IPS DF 4.7 (cell line): ENCODE measurements around the gene COL15A1.

ENCODE experiments used
- DNase-seq: peaks from one replicate; pipeline ENCODE4 v3.0.0-alpha.2; 2013; ENCODE audit warnings: low spot score; ENCODE audit errors: extremely low read depth

The COL15A1 gene

DNA sequence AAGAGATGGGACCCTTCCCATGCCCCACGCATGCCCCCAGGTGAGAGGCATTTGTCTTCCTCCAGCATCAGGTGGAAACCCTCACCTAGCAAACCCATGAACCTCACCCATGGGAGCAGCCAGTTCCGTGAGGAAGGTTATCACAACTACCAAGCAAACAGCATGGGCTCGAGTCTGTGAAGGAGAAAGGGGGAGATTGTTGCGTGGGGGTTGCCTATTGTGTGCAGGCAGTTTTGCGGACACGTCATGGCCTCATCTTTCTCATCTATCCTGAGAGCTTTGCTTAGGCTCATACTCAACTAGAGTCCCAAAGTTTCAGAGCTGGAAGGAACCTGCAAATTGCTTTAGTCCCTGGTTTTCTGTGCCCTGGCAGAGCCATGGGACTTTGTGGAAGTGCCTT lies 87.6 kb downstream of the COL15A1 start:
- no peak for DNase-seq

DNA sequence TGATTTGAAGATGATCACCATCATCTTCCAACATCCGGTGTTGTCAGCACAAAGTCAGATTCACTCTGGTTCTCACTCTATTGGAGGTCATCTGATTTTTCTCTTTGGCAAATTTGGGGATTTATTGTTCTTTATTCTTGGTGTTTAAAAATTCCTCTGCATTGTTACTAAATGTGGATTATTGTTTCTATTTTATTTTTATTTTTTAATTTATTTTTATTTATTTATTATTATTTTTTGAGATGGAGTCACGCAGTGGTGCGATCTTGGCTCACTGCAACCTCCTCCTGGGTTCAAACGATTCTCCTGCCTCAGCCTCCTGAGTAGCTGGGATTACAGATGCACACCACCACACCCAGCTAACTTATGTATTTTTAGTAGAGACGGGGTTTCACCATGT lies 88.3 kb downstream of the COL15A1 start:
- DNase-seq: no peak

DNA sequence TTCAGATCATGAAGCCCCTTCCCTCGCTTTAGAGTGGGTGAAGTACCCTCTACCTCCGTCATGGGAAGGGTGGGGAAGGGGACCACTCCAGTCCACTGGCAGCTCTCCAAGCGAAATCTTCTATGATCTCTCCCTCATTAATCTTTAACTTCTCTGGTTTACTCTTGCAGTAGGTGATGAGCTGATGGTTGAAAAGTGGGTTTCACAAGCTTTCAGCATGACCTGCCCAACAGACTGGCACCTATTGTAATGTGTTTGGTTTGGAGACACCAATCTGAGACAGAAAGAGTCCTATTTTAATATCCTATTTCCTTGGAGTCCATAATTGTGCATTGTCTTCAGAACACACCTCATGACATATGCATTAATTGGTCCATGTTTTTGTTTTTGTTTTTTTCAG lies 90.4 kb downstream of the COL15A1 start:
- no peak for DNase-seq

DNA sequence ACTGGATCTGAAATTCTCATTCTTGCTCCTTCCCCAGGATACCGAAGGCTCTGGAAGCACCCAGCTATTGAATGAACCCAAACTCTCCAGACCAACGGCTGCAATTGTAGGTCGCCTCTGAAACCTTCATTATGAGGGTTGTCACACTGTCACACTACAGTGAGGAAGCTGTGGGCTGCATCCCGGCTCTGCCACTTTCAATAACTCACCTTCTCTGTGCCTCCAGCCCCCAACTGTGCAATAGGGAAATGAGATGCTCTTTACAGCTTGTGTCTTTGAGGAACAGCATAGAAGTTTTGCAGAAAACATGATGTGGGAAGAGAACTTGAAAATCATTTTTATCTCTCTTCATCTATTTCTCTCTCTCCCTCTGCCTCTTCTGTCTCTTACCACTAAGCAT lies 91.6 kb downstream of the COL15A1 start:
- no peak for DNase-seq

DNA sequence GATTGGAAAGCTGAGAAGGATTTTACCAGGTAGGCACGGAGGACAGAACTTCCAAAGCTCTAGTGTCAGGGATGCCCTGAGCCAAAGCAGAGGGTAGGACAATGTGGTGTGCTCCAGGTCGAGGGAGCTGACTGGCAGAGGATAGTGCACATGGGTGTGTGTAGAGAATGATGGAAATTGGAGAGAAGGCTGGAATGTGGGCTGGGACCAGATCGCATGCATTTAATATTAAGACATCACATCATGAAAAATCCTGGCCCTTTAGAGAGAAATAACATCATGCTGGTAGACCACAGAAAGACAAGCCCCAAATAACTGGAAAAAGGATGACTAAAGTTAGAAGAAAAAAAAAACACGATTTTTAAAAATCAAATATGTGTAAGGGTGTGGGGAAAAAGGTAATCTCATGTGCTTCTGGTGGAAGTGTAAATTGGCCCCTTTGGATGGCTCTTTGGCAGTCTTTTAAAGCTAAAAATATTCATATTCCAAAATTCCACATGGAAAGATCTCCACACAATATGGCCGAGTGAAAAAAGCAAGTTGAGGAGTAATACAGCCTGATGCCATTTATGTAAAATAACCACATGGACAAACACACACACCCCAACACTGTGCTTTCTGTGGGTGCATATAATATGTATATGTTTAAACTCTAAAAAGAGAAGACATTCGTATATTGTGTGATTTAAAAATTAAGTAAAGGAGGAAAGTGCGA lies 94.2 kb downstream of the COL15A1 start:
- no peak for DNase-seq

DNA sequence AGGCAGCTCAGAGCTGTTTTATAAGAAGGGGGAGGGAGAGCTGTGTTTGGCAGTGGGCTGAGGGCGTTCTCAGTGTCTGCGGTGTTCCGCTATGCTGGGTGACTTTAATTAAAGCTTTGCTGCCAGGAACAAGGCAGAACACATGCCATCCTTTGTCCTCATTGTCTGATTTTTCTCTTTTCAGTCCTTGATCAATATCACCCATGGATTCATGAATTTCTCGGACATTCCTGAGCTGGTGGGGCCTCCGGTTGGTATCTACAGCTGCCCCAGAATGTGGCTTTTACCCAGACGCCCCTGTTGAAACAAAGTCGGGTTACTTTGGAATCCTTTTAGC lies 94.7 kb downstream of the COL15A1 start:
- DNase-seq: no peak

DNA sequence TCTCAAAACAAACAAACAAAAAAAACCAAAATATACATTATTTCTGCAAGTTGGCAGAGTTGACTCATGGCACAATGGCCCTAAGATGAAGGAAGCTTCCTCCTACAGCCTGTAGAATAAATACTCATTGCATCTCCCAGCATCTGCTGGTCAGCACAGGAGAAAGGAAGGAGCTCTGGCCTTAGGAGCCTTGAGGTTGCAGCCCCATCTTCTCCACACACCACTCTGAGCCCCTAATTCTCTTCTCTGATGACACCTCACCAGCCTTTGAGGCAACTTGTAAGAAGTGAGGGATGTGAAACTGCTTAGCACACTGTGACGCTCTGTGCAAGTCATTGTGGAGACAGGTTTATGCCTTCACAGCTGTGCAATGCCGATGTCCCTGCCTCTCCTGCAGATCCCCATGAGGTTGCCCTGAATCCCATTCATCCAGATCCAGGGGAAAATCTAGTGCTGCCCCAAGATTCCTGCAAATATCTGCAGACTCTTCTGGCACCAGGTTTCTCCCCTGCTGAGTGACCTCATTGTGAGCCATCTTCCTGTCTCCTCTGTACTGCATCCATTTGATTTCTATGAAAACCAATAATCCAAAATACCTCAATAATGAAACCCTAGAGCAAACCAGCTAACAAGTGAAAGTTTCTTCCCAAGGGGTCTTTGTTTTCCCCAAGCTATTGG lies 95.9 kb downstream of the COL15A1 start:
- DNase-seq: no peak

DNA sequence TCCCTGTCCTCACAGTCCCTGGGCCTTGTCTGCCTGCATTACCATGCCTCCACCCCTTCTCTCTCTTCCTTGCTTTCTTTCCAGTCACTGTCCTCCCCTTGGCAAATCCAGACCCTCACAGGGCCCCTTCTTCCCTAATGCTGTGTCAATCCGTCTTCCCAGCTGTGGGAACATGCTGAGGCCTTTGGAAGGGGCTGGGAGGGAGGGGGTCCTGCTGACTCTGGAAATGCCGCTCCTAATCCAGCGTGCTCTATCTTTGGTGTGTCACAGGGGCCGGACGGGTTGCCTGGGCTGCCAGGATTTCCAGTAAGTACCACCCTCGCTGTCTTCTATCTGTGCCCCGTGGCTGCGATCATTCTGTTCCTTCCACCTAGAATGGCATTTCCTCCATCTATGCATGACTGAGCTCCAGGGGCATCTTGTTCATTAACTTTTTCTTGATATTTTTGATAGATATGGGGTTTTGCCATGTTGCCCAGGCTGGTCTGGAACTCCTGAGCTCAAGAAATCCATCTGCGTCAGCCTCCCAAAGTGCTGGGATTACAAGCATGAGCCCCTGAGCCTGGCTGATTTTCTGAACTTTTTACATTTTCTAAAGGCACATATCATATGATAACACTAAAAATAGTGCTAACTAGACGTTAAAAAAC lies 96.7 kb downstream of the COL15A1 start:
- DNase-seq: no peak

DNA sequence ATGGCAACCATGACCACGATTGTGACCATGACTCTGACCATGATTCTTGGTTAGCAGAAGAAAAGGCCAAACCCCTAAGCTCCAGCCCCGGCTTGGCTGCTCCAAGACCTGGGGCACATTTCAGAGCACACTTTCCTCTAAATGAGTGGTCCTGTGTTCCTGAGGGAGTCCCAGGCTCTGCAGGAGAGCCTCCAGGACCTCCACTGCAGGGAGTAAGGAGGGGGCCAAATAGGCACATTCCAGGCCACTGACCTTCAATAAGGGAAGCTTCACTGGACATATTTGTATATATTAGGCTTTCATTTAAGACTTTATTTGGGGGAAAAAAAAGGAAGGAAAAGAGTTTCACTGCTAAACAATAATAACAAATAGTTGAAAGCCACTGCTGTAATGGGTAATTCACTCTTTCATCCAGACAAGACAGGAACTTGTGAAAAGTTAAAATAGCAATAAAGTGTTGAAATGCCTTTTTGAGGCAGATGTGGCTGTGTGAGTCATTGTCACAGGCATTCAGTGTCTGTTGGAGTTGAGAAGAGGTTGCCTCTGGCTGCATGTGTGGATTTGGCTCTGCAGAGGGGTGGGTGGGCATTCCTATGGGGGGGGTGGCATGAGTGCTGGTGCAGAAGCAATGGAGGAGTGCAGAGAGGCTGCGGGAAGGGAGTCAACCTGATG lies 97.3 kb downstream of the COL15A1 start:
- no peak for DNase-seq

DNA sequence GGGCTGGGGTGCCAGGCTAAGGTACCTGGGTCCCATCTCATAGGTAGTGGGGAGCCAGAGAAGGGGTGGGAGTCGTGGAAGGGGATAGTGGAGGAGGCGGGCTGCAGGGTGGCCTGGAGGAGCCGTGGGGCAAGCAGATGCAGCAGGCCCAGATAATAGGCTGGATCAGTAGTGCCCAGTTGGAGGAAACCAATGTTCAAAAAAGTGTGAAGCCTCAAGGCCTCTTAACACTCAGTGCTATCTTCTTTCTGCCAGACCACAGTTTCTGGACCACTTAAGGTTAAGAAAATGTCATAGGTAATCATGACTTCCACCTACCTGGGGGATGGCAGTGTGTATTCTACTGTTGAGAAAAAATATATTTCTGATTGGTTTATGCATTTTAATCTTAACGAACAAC lies 97.9 kb downstream of the COL15A1 start:
- no peak for DNase-seq

DNA sequence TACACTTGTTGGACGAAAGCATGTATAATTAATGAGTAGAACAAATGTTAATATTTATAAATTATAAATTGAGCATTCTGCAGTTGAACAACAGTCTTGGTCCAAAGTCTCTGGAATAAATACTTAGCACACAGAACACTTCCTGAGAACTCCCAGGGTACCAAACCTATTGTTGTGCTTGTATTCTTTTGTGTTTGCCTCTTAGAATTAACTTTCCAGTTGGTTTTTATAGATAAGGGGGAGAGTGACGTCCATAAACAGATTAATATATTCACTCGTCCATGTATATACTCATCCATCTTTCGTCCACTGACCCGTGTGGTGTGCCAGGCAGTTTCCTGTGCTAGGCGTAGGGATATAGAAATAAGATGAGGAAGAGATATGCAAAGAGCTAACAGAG lies 98.9 kb downstream of the COL15A1 start:
- no peak for DNase-seq

DNA sequence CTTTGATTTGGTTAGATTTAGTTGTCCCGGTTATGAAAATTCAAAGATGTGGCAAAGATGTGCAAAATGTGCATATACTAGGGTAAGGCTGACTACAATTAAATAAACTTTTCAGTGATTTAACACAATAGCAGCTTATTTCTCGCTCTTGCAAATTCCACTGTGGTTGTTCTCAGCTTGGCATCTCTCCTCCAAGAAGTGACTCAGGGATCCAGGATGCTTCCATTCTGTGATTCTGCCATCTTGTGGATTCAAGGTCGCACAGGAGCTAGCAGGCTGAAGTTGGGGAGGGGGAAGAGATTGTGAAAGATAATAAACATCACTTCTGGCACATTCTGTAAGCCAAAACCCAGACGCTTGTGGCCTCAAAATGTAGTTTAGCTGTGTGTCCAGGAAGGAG lies 101.1 kb downstream of the COL15A1 start:
- no peak for DNase-seq

DNA sequence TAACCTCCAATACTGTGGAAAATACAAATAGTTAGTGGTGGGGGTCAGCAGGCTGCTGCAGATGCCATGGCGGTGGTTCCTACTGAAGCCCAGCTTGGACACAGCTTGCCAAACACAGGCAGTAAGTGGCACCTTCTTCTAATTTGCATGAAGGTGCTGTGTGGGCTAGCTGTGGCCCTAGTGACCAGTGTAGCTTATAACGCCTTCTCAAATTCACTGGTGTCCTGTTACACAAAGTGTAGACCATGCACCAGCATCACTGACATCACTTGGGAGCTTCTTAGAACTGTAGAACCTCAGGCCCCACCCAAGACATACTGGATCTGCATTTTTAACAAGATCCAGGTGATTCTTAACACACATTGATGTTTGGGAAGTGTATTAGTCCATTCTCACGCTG lies 102.4 kb downstream of the COL15A1 start:
- no peak for DNase-seq

DNA sequence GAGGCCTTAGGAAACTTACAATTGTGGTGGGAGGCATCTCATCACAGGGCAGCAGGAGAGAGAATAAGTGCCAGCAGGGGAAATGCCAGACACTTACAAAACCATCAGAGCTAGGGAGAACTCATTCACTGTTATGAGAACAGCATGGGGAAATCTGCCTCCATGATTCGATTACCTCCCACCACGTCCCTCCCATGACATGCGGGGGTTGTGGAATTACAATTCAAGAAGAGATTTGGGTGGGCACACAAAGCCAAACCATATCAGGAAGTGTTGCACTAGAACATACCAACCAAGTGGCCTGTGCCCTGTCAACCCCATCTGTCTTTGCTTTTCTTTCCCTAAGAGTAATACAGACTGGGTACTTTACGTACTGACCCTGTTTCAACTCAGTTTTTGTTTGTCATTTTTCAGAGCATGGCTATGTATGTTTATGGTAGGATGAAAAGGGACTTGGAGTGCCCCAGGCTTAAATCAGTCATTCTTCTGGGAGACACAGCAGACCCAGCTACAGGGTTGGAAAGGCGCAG lies 102.9 kb downstream of the COL15A1 start:
- no peak for DNase-seq

DNA sequence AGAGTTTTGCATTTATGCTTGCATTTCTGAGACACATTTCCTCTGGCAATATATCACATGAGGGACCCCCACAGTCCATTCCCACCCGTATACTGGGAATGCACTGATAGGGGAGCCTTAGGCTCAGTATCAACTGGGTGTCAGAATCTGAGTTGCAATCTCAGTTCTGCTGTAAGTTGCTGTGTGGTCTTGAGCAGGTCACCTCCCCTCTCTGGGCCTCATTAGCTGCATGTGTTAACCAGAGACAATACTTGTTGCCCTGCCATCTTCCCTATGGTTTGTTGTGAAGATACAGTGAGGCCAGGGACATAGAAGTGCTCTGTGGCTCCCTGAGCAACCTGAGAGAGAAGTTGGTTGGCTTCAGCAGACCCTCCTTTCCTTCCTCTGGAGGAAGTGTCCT lies 105.5 kb downstream of the COL15A1 start:
- no peak for DNase-seq

DNA sequence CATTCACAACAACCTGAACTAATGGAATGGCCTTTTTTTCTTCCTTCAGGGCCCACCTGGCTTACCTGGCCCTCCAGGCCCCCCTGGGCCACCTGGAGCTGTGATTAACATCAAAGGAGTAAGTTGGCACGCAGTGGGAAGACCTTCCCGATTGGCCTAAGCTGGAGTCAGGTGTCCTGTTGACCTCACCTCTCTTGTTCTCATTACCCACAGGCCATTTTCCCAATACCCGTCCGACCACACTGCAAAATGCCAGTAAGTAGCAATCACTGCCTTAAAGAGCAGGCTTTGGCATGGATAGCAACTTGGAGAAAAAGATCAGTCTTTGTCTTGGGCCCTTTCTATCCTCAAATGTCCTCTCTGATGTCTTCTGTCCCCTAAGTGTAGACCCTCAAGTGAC lies 105.9 kb downstream of the COL15A1 start:
- no peak for DNase-seq

DNA sequence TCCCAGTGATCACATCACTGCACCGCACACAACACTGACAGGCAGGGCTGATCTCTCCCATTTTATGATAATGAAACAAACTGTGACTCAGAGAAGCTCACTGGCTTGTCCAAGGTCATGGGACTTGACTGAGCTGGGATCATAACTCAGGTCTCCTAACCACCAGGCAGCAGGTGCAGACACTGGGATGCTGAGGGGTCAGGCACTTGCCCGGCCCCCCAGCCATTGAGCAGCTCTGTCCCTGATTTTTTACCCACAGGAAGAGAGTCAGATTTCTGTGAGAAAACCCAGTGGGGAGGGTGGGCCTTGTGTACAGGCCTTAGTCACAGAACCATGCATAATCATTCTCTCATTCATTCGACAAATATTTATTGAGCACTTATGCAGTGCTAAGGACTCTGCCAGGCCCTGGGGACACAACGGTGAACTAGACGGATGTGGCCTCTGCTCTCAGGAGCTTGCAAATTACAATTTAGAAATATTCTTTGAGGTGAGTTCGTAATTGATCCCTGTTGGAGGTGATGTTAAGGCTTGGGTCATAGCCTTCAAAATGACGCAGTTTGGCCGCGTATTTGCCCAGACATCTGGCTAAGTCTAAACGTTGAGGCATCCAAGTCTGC lies 106.7 kb downstream of the COL15A1 start:
- DNase-seq: no peak

DNA sequence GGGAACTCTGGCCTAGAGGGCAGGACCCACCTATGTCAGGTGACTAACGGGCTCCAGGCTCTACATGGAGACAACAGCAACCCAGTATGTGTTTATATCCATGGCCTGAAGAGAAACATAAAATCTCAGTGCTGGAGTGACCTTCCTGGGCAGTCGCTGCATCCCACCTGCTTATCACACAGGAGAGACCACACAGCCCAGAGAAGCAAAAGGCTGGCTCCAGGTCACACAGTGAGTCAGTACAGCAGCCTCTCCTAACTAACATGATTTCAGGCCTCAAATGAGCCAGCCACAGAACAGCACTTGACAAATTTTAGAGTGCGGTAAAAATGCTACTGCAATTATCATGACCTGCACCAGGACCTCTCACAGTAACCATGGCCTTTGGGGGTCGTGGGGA lies 107.2 kb downstream of the COL15A1 start:
- DNase-seq: no peak

DNA sequence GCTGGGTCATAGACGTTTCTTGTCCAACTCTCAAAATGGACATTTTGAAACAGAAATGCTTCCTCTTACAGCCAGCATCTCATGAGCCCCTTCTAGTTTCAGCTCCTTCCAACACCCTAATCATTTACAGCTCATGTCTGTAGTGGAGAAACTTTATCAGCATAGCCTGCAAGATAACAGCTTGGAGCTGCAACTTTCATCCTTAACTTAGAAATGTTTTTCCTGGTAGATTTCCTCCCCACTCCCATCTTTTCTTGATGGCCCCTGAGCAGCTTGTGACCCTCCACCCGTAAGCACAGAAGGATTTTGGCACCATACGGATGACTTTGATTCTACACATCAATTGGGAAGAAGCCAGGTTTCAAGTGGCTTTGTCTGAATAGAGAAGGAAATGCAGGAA lies 107.7 kb downstream of the COL15A1 start:
- no peak for DNase-seq

DNA sequence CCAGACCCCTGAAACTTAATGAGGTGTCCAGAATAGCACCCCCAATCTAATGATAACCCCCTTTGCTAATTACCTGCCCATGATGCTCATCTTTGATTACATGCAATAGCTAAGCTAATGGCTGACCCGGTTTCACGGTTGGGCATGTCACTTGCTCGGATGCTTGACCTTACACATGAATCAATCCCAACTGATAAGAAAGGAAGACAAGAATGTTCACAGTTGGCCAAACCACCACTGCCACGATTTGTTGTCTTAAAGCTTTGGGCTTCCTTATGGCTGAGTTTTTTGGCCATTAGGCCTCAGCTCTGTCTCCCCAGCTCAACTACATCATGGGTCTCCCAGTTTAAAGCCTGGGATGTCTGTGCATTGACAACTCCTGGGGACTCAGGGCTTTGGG lies 108.1 kb downstream of the COL15A1 start:
- DNase-seq: no peak

DNA sequence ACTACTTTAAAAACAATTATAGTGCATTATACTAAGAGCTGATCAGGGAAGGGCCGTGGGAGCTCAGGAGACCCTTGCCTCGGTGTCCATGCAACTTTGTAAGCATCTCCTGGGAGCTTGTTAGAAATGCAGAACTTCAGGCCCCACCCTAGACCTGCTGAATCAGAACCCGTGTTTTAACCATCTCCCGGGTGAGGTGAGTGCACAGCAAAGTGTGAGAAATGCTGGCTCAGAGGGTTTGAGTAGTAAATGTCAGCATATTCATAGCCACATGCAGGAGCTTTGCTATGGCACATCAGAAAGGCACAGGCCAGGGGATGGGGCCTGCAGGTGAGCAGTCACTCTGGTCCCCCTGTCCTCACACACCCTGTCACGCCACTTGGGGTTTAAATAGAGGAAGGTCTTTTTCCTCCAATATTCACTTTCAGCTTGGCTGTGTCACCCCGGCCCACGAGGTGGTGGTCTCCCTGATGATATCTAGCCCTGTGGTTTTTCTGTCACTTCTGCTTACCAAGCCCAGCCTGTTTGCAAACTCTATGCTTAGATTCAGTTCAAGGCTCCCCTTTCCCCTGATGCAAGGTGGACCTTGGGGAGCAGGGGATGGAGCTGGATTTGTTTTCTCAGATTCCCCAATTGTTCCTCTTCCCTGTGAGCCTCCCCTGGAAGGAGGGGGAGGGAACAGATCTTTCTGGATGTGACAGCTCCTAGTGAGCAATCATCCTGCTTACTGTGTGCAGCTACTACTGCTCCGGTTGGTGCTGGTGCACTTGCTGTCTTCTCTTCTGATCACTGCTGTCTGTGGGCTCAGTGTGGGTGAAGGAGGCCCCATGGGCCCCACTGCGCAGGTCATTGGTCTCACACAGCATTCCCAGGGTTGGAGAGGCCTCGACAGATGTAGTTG lies 109.4 kb downstream of the COL15A1 start:
- DNase-seq: no peak
